Trophoblast cell (in vitro differentiated cells and primary cell): ENCODE data around the gene TGM6.

Experiments
- DNase-seq, 2 donors: peaks; one replicate each; pipeline ENCODE4 v3.0.0-alpha.2; 2016
- H2AFZ ChIP-seq: 2 replicates; pipeline ENCODE4 v1.6.1; 2013; ENCODE audit warnings: low read length, moderate library complexity, mild to moderate bottlenecking; ENCODE audit not compliant: insufficient read depth, poor library complexity
- H2AK5ac ChIP-seq: 2 replicates; pipeline ENCODE4 v1.6.1; 2013; ENCODE audit warnings: mild to moderate bottlenecking, low read length
- H2BK120ac ChIP-seq: 2 replicates; pipeline ENCODE4 v1.6.1; 2013; ENCODE audit warnings: low read length, mild to moderate bottlenecking, moderate library complexity; ENCODE audit not compliant: insufficient read depth, poor library complexity
- H2BK12ac ChIP-seq: 2 replicates; pipeline ENCODE4 v1.6.1; 2013; ENCODE audit warnings: mild to moderate bottlenecking, low read length, moderate library complexity
- H2BK5ac ChIP-seq: 2 replicates; pipeline ENCODE4 v1.6.1; 2013; ENCODE audit warnings: low read length, low read depth, moderate library complexity, mild to moderate bottlenecking; ENCODE audit not compliant: poor library complexity
- H3K14ac ChIP-seq: 2 replicates; pipeline ENCODE4 v1.6.1; 2013; ENCODE audit warnings: mild to moderate bottlenecking, low read length
- H3K18ac ChIP-seq: 2 replicates; pipeline ENCODE4 v1.6.1; 2013; ENCODE audit warnings: mild to moderate bottlenecking, low read length
- H3K23ac ChIP-seq: 2 replicates; pipeline ENCODE4 v1.6.1; 2013; ENCODE audit warnings: low read length
- H3K27ac ChIP-seq: 2 replicates; pipeline ENCODE4 v1.5.1; 2013; ENCODE audit warnings: low read depth, mild to moderate bottlenecking, inconsistent platforms, low read length, moderate library complexity
- H3K27me3 ChIP-seq: 2 replicates; pipeline ENCODE4 v1.6.1; 2013; ENCODE audit warnings: inconsistent platforms, mild to moderate bottlenecking, low read length, moderate library complexity; ENCODE audit not compliant: insufficient read depth
- H3K36me3 ChIP-seq, 2 experiments: 1 replicate in 1 of 2; 2 replicates in 1 of 2; pipeline ENCODE4 v1.6.1; 2013; ENCODE audit warnings: low read length in 2 of 2, mild to moderate bottlenecking in 2 of 2, moderate library complexity in 1 of 2; ENCODE audit not compliant: insufficient read depth in 2 of 2, control insufficient read depth in 1 of 2
- H3K4ac ChIP-seq: 2 replicates; pipeline ENCODE4 v1.6.1; 2013; ENCODE audit warnings: low read depth, mild to moderate bottlenecking, low read length, moderate library complexity
- H3K4me1 ChIP-seq, 2 experiments: 1 replicate in 1 of 2; 2 replicates in 1 of 2; pipeline ENCODE4 v1.6.1; 2013; ENCODE audit warnings: low read length in 2 of 2, mild to moderate bottlenecking in 2 of 2, moderate library complexity in 1 of 2; ENCODE audit not compliant: insufficient read depth in 2 of 2, control insufficient read depth in 1 of 2
- H3K4me2 ChIP-seq: 2 replicates; pipeline ENCODE4 v1.6.1; 2013; ENCODE audit warnings: inconsistent platforms, mild to moderate bottlenecking, low read length, moderate library complexity
- H3K4me3 ChIP-seq: 2 replicates; pipeline ENCODE4 v1.5.1; 2013; ENCODE audit warnings: mild to moderate bottlenecking, low read depth, low read length, inconsistent platforms
- H3K79me1 ChIP-seq: one replicate; pipeline ENCODE4 v1.6.1; 2013; ENCODE audit warnings: low read length
- H3K79me2 ChIP-seq: 2 replicates; pipeline ENCODE4 v1.6.1; 2013; ENCODE audit warnings: low read length, mild to moderate bottlenecking; ENCODE audit not compliant: control insufficient read depth, insufficient read depth, poor library complexity
- H3K9ac ChIP-seq: 2 replicates; pipeline ENCODE4 v1.6.1; 2013; ENCODE audit warnings: mild to moderate bottlenecking, low read length
- H3K9me3 ChIP-seq: 2 replicates; pipeline ENCODE4 v1.6.1; 2013; ENCODE audit warnings: low read depth, mild to moderate bottlenecking, control low read depth, inconsistent platforms, low read length; ENCODE audit not compliant: insufficient read depth
- H4K12ac ChIP-seq: 2 replicates; pipeline ENCODE4 v1.6.1; 2013; ENCODE audit warnings: low read depth, mild to moderate bottlenecking, low read length, moderate library complexity
- H4K8ac ChIP-seq: 2 replicates; pipeline ENCODE4 v1.6.1; 2013; ENCODE audit warnings: low read depth, mild to moderate bottlenecking, low read length, moderate library complexity
- H4K91ac ChIP-seq: one replicate; pipeline ENCODE4 v1.6.1; 2013; ENCODE audit warnings: low read depth, mild to moderate bottlenecking, low read length, moderate library complexity
- WGBS: extraction: QIAGEN DNeasy Blood & Tissue Kit; methylation state at CpG from one replicate; pipeline ENCODE4 v1.1.7; 2013; ENCODE audit warnings: missing lambda C conversion rate; ENCODE audit not compliant: insufficient read length, insufficient coverage; ENCODE audit errors: extremely low coverage; 5-methylcytosine and 5-hydroxymethylcytosine counted together

The TGM6 gene

DNA sequence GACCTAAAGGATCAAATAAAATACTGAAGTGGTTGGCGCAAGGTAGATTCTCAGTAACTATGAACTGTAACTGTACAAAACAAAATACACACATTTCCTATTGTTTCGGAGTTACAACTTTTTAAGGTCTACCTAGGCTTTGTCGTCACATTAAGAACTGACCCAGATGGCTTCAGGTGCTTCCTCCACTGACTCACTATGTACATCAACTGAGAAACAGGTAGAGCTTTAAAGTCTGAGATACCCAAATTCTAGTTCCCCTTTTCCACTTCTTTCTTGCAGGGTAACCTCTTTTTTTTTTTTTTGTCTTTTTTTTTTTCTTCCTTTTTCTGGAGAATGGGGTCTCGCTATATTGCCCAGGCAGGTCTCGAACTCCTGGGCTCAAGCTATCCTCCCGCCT is 84.4 kb downstream of the TGM6 start:
- Histone ChIP-seq H3K4ac (no peak overlapping the region), H2AK5ac (no peak overlapping the region), H3K14ac (no peak overlapping the region), H2AFZ (no peak overlapping the region), H3K4me3 (no peak overlapping the region), H3K4me1 (peaks cover 0 to 5% of the 10 kb centered on the region in 2 experiments), H3K79me2 (peaks cover 20% of the 10 kb centered on the region), H2BK12ac (no peak overlapping the region), H3K9me3 (no peaks in the 10 kb centered on the region), H3K27me3 (no peaks in the 10 kb centered on the region), H2BK120ac (no peak overlapping the region), H4K91ac (no peak overlapping the region), H2BK5ac (no peak overlapping the region), H4K8ac (no peak overlapping the region), H4K12ac (no peak overlapping the region), H3K36me3 (peaks cover 37 to 57% of the 10 kb centered on the region in 2 experiments), H3K18ac (no peak overlapping the region), H3K27ac (no peak overlapping the region), H3K4me2 (no peak overlapping the region), H3K23ac (no peak overlapping the region), H3K79me1 (peaks cover 2% of the 10 kb centered on the region), H3K9ac (no peak overlapping the region)
- DNase-seq = no peak
- WGBS = no CpG with 5 or more reads among the region's 6 CpGs

GRCh38 chr20:2467412-2467811 is 86.7 kb downstream of the TGM6 start:
- H3K4me3 ChIP-seq = no peak overlapping the region
- peaks cover 31 to 45% of the 10 kb centered on the region in 2 experiments for H3K36me3 ChIP-seq
- no peak overlapping the region for H2BK5ac ChIP-seq
- no peak overlapping the region for H3K9ac ChIP-seq
- no peak overlapping the region for H4K91ac ChIP-seq
- H3K27ac ChIP-seq = no peak overlapping the region
- H4K12ac ChIP-seq = no peak overlapping the region
- H3K4me2 ChIP-seq = no peak overlapping the region
- H3K27me3 ChIP-seq = no peaks in the 10 kb centered on the region
- peak overlapping the region; percentile 91 for H3K4ac ChIP-seq
- H4K8ac ChIP-seq = no peak overlapping the region
- no peak overlapping the region for H2BK12ac ChIP-seq
- no peak overlapping the region for H2AFZ ChIP-seq
- H3K23ac ChIP-seq = no peak overlapping the region
- WGBS = no CpG with 5 or more reads among the region's 5 CpGs
- H2BK120ac ChIP-seq = no peak overlapping the region
- DNase-seq = no peak
- H3K79me1 ChIP-seq = peaks cover 9% of the 10 kb centered on the region
- no peak overlapping the region for H3K14ac ChIP-seq
- peaks cover 24% of the 10 kb centered on the region for H3K79me2 ChIP-seq
- H3K18ac ChIP-seq = no peak overlapping the region
- peaks cover 0 to 5% of the 10 kb centered on the region in 2 experiments for H3K4me1 ChIP-seq
- H2AK5ac ChIP-seq = no peak overlapping the region
- H3K9me3 ChIP-seq = no peaks in the 10 kb centered on the region

DNA sequence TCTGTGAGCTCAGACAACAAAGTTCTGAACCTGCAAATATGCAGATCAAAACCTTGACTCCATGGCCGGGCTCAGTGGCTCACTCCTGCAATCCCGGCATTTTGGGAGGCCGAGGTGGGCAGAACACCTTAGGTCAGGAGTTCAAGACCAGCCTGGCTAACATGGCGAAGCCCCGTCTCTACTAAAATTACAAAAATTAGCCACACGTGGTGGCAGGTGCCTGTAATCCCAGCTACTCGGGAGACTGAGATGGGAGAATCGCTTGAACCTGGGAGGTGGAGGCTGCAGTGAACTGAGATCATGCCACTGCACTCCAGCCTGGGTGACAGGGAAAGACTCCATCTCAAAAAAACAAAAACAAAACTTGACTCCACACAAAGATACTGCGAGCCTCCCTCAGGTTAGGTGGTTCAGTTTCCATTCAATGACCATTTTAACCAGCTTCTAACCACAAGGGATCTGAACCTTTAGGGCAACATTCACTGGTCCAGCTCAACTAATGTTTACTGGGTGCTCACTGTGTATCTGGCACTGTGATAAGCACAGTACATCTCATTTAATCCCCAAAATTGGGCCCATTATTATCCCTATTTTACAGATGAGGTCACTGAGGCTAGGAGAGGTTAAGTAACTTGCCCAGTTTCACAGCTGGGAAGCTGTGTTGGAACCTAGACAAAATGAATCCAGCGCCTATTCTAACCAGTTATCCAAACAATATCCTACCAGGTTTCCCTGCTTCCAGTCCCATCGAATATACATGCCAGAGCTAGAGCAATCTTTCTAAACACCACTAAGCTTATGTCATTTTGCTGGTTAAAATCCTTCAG is 88.1 kb downstream of the TGM6 start:
- Histone ChIP-seq H3K4me3 (no peak overlapping the region), H3K79me1 (peaks cover 9% of the 10 kb centered on the region), H2AK5ac (no peak overlapping the region)

GRCh38 chr20:2469991-2470422 is 89.3 kb downstream of the TGM6 start:
- H2BK12ac ChIP-seq = no peak overlapping the region
- peak overlapping the region; percentile 87 for H3K27ac ChIP-seq
- H4K12ac ChIP-seq = peak overlapping the region; percentile 90
- no peak overlapping the region for H3K23ac ChIP-seq
- H3K14ac ChIP-seq = peak overlapping the region; percentile 87
- H3K36me3 ChIP-seq = peaks cover 16 to 21% of the 10 kb centered on the region in 2 experiments
- H3K4me2 ChIP-seq = peak overlapping the region; percentile 88
- DNase-seq = peak; percentile 16 to 42
- no peaks in the 10 kb centered on the region for H3K9me3 ChIP-seq
- H3K9ac ChIP-seq = peak overlapping the region; percentile 98
- H2AK5ac ChIP-seq = peak overlapping the region; percentile 75
- no peaks in the 10 kb centered on the region for H3K27me3 ChIP-seq
- H4K91ac ChIP-seq = peak overlapping the region; percentile 94
- H3K4me1 ChIP-seq = peaks cover 0 to 5% of the 10 kb centered on the region in 2 experiments
- H2BK120ac ChIP-seq = peak overlapping the region; percentile 65
- peaks cover 9% of the 10 kb centered on the region for H3K79me1 ChIP-seq
- H3K4ac ChIP-seq = peak overlapping the region; percentile 85
- WGBS = no CpG with 5 or more reads among the region's 19 CpGs
- H3K79me2 ChIP-seq = peaks cover 24% of the 10 kb centered on the region
- H3K4me3 ChIP-seq = peak overlapping the region; percentile 95
- peak overlapping the region; percentile 81 for H3K18ac ChIP-seq
- peak overlapping the region; percentile 77 for H2BK5ac ChIP-seq
- H4K8ac ChIP-seq = peak overlapping the region; percentile 96
- peak overlapping the region; percentile 74 for H2AFZ ChIP-seq

More for the DNA sequence above, 88.1 kb downstream of the TGM6 start:
- H3K18ac ChIP-seq = no peak overlapping the region
- H3K79me2 ChIP-seq = peaks cover 24% of the 10 kb centered on the region
- H3K4ac ChIP-seq = peak overlapping the region; percentile 82
- peak overlapping the region; percentile 12 for H3K9ac ChIP-seq
- no peak for DNase-seq
- H3K4me2 ChIP-seq = peak overlapping the region; percentile 45
- H2BK120ac ChIP-seq = no peak overlapping the region
- H2BK12ac ChIP-seq = no peak overlapping the region
- H2BK5ac ChIP-seq = no peak overlapping the region
- no peak overlapping the region for H3K14ac ChIP-seq
- no peaks in the 10 kb centered on the region for H3K27me3 ChIP-seq
- H3K27ac ChIP-seq = no peak overlapping the region
- no peak overlapping the region for H4K12ac ChIP-seq
- no CpG with 5 or more reads among the region's 11 CpGs for WGBS
- no peak overlapping the region for H4K8ac ChIP-seq
- H2AFZ ChIP-seq = no peak overlapping the region
- peaks cover 0 to 5% of the 10 kb centered on the region in 2 experiments for H3K4me1 ChIP-seq
- no peaks in the 10 kb centered on the region for H3K9me3 ChIP-seq
- no peak overlapping the region for H4K91ac ChIP-seq
- peak overlapping the region; percentile 58 for H3K23ac ChIP-seq
- peaks cover 21 to 31% of the 10 kb centered on the region in 2 experiments for H3K36me3 ChIP-seq
